NCI-H510A (cell line): ENCODE results near the gene EPHA7.
A peak's percentile ranks its signal among the peaks of the same experiment; 100 is the strongest.

Experiments used
- DNase-seq: peaks from one replicate; lab custom pipeline; 2025; lab: John Stamatoyannopoulos, UW

The EPHA7 gene

DNA sequence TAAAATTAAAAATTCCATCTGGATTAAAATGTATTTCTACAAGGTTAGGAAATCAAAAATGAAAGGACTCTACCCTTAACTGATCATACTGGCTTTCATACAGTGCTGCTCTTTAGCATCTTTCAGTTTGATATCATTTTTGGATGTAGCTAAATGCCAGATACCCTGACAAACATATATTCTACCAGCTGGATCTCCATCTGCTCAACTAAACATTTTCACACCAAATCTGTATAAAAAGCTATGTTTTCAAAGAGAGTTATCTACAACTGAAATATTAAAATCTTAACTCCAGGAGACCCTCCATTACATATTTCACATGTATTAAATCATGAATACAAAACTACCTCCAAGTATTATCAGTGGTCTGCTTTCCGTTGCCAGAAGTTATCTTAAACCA is 95.7 kb downstream of the EPHA7 start:
- no peak for DNase-seq

DNA sequence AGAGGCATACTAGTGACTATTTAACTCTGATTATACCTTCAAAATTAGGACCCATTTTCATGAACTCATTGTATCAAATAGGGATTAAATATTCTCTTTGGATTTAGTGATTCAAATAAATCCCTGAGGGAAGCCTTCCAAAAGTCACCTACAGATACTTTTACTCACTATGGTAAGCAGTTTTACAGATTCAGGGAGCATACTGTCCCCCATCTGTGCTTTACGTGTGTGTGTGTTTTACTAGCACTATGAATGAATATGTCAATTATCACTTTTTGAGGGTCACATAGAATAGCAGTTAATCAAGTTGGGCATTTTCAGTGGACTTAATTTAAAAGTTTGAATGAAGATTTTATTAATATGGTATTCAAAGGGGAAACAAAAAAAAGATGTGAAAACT is 96.7 kb downstream of the EPHA7 start:
- no peak for DNase-seq

DNA sequence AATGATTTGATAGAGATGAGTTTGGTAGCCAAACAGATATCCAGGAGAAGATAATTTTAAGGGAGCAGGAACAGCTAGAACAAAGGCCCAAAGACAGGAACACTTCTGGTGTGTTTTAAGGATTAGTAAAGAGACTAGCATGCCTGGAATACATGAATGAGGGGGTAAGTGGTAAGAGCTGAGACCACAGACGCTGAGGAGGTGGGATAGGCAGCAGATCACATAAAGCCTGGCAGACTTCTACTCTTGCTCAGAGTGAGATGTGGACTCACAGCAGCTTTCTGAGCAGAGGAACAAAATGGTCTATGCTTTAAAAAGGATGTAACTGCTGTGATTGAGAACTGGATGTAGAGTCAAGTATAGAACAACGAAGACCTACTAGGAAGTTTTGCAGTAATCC is 100.1 kb downstream of the EPHA7 start:
- no peak for DNase-seq

DNA sequence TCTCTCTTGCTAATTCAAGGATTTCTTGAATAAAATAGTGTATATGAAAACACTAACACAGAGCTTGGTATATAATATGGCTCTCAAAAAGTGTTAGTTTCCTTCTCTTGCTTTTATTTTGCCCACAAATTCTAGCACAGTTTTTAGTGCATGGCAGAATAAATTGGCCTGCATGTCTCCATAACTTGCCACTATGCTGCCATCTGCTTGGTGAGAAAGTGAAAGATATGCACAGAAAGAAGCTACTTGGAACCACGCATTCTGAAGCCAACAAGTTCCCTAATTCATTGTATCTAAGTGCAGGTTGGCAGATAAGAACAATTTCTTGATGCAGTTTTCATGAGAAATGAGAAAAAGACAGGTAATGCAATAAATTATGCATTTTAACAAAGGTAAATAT is 101.2 kb downstream of the EPHA7 start:
- DNase-seq: no peak

DNA sequence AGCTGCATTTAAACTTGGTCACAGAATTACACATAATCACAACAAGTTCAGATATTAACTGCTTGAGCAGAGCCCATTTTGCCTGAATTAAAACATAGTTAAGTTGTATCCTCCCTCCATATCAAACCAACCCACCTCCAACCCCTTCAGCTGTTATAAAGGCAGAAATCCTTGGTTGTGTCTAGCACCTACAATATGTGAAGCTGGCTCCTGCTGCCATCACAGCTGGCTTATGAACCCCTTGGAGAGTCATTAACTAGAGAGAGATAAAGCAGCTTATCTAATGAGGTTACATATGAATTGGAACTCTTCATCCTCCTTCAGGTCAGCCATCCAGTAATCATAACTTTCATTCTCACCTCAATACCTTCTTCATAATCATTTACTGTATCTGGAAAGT is 101.8 kb downstream of the EPHA7 start:
- no peak for DNase-seq

DNA sequence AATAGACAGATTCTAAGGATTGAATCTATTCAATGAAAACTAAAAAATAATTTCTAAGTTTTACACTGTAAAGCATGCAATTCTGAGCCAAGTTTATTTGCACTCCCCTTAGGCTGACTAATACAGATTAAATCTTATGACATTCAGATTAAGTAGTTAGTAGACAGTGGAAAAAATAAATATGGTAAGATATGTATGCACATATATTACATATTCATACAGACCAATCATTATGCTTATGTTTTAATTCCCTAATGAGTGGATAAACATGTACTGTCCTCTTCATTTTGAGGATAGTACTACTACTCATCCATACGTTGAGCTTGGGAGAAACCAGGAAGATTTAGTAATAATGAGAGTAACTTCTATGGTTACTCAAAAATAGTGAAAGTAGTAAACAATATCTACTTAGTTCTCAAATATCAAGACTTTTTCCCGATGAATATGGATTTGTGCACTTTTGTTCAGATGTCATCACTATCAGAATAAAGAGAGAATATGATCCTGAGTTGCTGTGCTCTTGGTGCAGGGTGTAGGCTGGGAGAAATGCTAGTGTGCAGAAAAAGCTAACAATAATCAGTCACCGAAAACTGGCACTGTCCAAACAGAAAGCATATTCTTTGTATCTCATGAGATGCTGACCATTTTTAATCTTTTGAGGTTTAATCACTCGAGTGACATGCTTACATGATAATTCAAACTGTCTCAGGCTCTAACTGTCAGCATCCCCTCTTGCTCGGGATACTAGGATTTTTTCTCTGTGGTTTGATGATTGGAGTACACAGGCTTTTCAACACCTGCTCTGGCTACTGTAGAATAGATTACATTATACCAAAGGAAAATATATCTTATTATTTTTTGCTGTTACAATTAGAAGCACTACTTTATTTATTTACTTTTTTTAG is 111.6 kb downstream of the EPHA7 start:
- DNase-seq: no peak

DNA sequence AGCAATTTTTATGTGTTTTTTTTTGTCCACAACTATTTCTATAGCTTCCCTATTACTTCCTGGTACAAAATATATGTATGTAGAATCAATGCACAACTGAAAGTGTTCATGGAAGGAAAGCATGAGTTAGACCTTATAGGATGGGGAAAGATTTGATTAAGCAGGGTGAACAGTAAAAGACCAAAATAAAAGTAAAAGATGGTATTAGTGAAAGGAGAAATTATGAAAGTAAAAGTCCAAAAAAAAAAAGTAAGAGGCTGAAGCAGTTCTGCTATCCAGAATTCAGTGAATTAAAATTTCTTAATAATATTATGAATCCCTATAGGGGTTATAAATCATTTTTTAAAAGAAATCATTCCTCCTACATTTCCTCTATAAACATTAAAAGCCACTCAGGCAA is 114.3 kb downstream of the EPHA7 start:
- DNase-seq: no peak

DNA sequence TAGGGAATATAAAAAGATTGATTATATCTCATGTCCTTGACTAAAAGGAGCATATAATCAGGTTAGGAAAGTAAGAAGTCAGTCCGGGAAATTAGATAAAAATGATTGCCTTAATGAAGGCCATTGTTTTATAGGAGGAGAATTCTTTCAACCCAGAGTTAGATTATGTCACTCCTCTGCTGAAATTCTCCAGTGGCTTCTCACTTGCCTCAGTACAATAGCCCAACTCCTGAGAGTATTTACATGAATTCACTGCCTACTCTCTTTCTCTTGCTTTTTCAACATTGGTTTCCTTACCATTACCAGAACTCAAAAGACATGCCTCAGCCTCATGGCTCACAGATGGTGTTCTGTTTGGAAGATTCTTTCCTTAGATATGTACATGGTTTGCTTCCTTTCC is 114.9 kb downstream of the EPHA7 start:
- no peak for DNase-seq

DNA sequence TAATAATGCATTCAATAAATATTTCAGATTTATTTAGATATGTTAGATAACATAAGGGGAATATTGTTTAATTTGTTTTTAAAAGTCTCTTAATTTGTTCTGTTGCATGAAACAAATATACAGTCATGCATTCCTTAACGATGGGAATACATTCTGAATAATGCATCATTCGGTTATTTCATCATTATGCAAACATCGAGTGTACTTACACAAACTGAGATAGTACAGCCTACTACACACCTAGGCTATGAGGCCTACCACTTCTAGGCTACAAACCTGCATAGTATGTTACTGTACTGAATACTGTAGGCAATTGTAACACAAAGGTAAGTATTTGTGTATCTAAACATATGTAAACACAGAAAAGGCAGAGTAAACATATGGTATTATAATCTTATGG is 118.7 kb downstream of the EPHA7 start:
- peak; percentile 8 for DNase-seq

DNA sequence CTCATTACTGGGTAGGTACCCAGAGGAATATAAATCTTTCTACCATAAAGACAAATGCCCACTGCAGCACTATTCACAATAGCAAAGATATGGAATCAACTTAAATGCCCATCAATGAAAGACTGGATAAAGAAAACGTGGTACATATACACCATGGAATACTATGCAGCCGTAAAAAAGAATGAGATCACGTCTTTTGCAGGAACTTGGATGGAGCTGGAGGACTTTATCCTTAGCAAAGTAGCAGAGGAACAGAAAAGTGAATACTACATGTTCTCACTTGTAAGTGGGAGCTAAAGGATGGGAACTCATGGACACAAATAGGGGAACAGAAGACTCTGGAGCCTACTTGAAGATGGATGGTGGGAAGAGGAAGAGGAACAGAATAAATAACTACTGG is 119.7 kb downstream of the EPHA7 start:
- no peak for DNase-seq

DNA sequence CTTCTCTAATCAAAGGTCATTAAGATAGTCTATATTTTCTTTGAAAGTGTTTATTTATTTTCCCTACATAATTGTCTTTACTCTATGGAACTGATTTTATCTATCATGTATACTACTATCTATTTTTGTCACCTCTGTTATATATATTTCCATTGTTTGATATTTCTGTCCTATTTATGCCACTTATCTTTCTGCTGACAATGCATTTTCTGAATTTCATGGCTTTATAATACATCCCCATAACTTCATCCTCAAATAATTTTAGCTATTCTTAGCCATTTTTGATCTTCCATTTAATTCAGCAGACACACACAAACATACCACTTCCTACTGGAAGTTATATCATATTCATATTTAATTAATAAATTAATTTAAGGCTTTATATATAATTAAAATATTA is 123.7 kb downstream of the EPHA7 start:
- DNase-seq: no peak

DNA sequence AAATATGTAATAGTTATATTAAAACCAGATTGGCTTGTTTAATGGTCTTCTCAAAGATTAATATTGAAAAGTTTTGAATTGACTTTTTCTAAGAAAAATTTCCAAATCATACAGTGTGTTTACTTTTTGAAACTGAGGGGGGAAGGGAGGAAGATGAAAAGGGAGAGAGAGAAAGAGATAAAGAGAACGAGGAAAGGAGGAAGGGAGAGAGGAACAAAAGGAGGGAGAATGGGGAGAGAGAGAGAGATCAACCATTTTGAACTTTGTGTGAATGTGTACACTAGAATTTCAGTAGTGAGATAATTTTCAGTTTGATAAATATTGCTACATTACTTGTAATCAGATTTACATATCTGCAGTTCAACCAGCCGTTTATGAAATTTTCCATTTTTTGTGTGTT is 124.5 kb downstream of the EPHA7 start:
- no peak for DNase-seq

DNA sequence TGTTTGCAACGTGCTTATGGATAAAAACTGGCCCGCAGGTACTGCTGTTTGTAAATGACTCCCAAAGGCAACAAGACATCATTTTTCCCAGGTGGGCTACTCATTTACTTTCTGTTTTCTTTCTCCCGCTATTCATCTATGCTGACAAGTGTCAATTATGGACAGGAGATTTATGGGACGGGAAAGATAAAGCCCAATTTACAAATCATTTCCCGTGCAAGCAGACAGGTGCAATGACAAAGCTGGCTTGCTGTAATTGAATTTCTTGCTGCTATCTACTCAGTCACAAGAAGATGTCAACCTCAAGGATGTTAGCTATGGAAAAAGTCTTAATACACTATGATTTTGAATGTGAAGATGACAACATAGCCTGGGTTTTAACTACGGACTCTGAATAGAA is 125.5 kb downstream of the EPHA7 start:
- DNase-seq: no peak

DNA sequence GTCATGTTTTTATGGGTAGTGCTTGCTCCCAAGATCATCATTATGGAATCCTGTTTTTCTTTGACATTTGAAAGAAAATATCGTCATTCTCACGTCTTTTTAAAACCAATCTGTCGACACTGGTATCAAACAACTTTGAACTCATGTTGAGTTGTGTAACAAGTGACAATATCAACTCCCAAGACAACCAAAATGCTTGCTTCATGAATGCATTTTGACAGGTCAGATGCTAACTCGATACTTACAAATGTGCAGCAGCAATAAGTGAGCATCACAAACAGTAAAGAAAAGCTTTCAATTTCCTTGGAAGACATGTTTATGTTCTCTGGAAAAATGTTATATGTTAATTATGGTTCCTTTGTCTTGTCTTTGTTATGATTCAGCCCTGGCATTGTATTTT is 125.9 kb downstream of the EPHA7 start:
- no peak for DNase-seq

DNA sequence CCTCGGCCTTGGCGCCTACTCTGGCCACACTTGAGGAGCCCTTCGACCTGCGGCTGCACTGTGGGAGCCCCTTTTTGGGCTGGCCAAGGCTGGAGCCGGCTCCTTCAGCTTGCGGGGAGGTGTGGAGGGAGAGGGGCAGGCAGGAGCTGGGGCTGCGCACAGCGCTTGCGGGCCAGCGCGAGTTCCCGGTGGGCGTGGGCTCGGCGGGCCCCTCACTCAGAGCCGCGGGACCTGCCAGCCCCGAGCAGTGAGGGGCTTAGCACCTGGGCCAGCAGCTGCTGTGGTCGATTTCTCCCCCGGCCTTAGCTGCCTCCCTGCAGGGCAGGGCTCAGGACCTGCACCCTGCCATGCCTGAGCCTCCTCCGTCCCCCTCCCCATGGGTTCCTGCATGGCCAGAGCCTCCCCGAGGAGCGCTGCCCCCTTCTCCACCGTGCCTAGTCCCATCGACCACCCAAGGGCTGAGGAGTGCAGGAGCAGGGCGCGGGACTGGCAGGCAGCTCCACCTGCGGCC is 136.8 kb downstream of the EPHA7 start:
- DNase-seq: no peak

DNA sequence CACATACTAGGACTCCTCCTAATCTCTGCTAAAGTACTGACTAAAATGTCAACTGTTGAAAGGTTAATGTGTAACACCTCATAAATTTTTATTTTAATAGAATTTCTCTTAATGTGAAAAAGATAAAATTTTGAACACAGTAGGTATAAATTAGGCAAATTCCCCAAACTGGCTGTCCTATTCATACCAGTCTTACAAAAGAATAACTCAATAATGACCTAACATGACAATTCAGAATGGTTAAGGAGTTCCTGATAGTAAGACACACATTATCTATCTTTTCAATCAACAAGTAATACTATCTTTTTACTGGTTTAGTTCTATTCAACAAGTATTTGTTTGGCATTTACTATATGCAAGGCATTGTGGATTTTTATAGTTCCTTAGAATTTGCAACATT is 141.1 kb downstream of the EPHA7 start:
- no peak for DNase-seq

DNA sequence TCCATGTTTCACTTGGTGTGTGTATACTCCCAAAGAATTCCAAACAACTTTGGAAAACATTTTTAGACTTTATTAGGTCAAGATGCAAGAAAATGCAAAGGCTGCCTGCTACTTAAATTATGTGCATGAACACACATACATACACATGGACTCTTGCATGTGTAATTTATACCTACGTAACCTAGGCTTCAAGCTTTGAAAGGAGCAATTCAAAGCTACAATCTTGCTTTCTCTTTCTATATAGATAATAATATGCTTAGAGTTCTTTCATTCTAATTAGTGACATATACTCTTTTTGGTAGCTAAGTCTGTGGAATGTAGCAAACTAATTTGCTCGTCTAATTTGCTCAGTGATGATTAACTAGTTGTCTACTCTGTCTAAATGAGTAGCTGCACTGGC is 146.5 kb downstream of the EPHA7 start:
- DNase-seq: no peak

DNA sequence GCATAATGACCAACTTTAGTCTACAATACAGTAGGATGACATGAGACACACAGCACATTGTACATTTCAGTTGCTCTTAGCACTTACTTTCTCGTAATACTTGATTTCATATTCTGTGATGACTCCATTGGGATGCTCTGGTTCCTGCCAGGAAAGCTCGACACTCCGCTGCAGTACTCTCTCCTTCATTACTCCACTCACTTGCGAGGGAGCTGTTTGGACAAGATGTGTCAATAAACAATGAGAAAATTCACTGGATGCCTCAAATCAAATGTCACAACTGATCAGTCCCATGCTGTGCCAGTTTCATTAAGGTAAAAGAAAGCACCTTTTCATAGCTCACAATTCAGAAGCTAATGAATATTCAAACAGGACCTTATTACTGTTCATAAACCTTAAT is 147.1 kb downstream of the EPHA7 start:
- DNase-seq: no peak

DNA sequence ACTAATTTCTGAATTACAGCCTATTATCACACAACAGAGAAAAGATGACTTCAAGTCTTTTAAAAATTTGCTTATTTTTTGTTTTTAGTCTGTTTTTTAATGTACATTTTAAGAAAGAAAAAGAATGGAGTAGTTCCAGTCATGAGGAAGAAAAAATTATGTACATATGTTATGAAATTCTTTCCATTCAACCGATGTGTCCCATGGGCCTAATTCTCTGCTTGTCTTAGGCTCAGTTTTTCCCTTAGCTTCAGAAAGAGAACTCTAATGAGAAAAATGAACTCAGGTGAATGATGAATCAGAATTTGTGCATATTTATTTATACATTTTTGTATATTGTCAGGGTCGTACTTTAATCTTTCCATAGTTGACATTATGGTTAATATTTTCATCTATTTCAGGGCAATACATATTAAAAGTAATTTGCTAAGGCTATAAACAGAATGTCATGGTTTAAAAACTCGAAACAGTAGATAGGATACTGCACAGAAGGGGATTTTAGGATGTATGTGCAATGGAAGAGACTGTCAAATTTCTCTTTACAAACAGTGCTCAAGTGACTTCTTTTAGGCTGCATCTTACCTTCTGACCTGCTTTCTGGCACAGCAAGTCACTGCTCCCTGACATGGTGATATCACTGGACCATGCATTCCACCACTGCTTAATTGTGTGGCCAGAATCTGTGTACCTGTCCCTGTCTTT is 153.1 kb downstream of the EPHA7 start:
- DNase-seq: no peak

DNA sequence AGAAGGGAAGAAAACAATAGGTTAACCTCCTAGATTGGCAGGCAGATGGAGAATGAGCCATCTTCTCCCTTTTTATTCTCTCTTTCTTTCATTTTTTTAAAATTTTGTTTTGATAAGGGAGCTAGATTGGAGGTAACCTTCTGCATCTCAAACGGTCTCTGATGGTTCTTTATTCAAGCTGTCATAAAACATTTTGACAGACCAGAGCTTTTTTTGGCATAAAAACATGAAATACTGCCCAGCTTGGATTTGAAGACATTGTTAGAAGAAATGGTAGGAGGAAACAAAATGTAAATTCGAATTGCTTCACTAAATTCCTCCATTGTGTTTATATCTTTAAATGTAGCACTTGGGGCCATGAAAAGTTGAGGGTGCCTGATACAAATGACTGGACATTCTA is 158.5 kb downstream of the EPHA7 start:
- DNase-seq: no peak

DNA sequence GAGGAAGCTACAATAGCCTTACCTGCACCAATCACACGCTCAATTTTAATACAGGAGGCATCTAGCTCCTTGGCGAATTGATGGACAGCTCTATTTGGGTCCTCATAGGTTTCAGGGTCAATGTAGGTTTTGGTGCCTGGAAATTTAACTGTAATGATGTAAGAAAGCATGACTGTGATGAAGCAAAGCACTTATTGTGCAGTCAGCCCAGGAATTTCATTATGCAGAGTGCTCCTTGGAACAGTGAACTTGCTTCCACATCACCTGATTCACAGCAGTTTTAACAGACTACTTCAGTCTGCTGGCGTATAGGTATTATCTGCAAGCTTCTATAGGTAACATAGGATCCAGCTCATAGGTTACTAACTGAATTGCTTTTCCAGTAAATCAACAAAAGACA is 160.0 kb downstream of the EPHA7 start:
- DNase-seq: no peak

DNA sequence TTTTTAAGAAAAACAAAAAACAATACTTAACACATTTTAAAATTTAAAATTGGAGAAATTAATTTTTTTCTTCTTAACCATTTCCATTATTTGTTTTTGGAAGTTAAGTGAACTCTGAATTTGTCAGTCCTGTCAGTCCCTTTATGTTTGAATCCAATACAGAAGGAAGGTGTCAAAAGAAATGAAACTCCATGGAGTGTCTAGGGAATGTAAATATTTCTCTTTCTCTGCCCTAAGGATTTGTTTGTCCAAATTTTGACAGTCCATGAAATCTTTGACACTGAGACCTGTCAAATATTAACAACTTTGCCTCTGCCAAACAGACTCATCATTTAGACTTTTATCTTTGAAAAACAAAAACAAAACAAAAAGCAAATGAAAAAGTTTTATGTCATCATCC is 166.4 kb downstream of the EPHA7 start:
- DNase-seq: no peak

DNA sequence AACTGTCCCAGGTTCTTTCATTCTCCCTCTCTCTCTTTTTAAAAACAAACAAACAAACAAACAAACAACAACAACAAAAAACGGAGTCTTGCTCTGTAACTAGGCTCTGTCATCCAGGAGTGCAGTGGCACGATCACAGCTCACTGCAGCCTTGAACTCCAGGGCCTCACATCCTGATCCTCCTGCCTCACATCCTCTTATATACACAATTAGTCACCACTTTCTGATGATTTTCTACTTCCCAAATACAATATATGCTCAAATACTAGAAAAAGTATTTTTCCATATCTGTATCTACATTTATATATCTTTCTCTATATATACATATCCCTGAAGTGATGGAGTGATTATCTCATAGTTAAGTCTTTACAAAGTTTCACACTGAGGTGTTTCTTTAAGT is 170.7 kb downstream of the EPHA7 start:
- DNase-seq: no peak
